Calu3 (cell line): Measurements from ENCODE around the gene MEF2C. TPM values are rescaled to one million over a fixed set of nuclear protein-coding genes. Genes with fewer than 3 reads are reported as not detected.
A peak's percentile ranks its signal among the peaks of the same experiment; 100 is the strongest.

ENCODE experiments used
- BruUV-seq: library from RNA; stranded (reverse); fragments of 400-500 nt; replicated peaks from 2 replicates; lab custom pipeline; 2021; lab: Mats Ljungman, UMichigan
- CTCF ChIA-PET: fragments of 300-600 bp; sonication (Branson Sonifier 250); formaldehyde crosslinking; loops from one replicate; lab custom pipeline; 2022; ENCODE audit warnings: antibody characterized with exemption; lab: Charles Lee
- DNase-seq: peaks from one replicate; pipeline ENCODE4 v3.0.0; 2022
- H3K27ac Mint-ChIP-seq: one replicate; pipeline ENCODE4 v1.8.0; 2022; ENCODE audit warnings: mixed read lengths; ENCODE audit not compliant: unreplicated experiment
- H3K27me3 Mint-ChIP-seq: one replicate; pipeline ENCODE4 v1.8.0; 2022; ENCODE audit warnings: mixed read lengths; ENCODE audit not compliant: unreplicated experiment
- H3K36me3 Mint-ChIP-seq: one replicate; pipeline ENCODE4 v1.8.0; 2022; ENCODE audit warnings: mild to moderate bottlenecking, moderate library complexity, mixed read lengths; ENCODE audit not compliant: insufficient read depth, unreplicated experiment
- H3K4me1 Mint-ChIP-seq: one replicate; pipeline ENCODE4 v1.8.0; 2022; ENCODE audit warnings: mild to moderate bottlenecking, low read depth, mixed read lengths; ENCODE audit not compliant: unreplicated experiment
- H3K4me3 Mint-ChIP-seq: one replicate; pipeline ENCODE4 v1.8.0; 2022; ENCODE audit warnings: mild to moderate bottlenecking, low read depth, moderate library complexity, mixed read lengths; ENCODE audit not compliant: unreplicated experiment
- H3K9me3 Mint-ChIP-seq: one replicate; pipeline ENCODE4 v1.8.0; 2022; ENCODE audit warnings: low read depth, mixed read lengths; ENCODE audit not compliant: unreplicated experiment
- intact Hi-C: fragments of 100-400 bp; cut with micrococcal nuclease; formaldehyde crosslinking; loops from one replicate; pipeline ENCODE4 v1.10.0; 2022; ENCODE audit not compliant: unreplicated experiment
- total RNA-seq: library from RNA; stranded (reverse); gene quantifications from 2 replicates; pipeline ENCODE4 v1.2.3, GENCODE V29; 2022
- TF ChIP-seq, protein P1 (sequence below): fragments of 200-600 bp; IDR thresholded peaks from one replicate; pipeline ENCODE4 v1.8.0; 2022; ENCODE audit warnings: antibody characterized with exemption; ENCODE audit not compliant: unreplicated experiment

MEF2C gene
- total RNA-seq, 1 experiment from 2014 or later: 6.1 TPM

DNA sequence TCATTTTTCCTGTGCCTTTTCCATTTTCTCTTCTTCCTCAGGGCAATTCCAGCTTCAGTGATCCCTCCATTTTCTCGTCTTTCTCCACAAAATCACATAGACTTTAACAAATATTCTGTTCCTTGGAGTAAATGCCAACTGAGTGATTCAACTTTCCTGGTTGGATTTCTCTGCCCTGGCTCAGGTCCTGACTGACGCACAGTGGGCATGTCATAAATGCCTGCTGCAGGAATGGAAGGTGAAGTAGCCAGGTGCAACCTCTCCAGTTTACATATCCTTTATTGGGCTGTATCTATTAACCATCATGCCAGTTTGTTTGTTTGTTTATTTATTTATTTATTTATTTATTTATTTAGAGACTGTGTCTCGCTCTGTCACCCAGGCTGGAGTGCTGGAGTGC lies 95.1 kb downstream of the MEF2C start:
- no peaks in the 10 kb centered on the region for H3K27me3 Mint-ChIP-seq
- TF ChIP-seq, protein P1, sequence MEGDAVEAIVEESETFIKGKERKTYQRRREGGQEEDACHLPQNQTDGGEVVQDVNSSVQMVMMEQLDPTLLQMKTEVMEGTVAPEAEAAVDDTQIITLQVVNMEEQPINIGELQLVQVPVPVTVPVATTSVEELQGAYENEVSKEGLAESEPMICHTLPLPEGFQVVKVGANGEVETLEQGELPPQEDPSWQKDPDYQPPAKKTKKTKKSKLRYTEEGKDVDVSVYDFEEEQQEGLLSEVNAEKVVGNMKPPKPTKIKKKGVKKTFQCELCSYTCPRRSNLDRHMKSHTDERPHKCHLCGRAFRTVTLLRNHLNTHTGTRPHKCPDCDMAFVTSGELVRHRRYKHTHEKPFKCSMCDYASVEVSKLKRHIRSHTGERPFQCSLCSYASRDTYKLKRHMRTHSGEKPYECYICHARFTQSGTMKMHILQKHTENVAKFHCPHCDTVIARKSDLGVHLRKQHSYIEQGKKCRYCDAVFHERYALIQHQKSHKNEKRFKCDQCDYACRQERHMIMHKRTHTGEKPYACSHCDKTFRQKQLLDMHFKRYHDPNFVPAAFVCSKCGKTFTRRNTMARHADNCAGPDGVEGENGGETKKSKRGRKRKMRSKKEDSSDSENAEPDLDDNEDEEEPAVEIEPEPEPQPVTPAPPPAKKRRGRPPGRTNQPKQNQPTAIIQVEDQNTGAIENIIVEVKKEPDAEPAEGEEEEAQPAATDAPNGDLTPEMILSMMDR: no peak
- peaks cover 12% of the 10 kb centered on the region for H3K36me3 Mint-ChIP-seq
- no peak overlapping the region for H3K4me3 Mint-ChIP-seq
- DNase-seq: no peak
- BruUV-seq: no TSS peak
- intact Hi-C loops: loop anchor here (5.0 kb wide), 1 partner anchor 39 kb away; no protein-coding TSS in a partner anchor
- H3K9me3 Mint-ChIP-seq: no peaks in the 10 kb centered on the region
- peaks cover 37% of the 10 kb centered on the region for H3K4me1 Mint-ChIP-seq
- CTCF ChIA-PET: interaction anchor here (1.3 kb wide), 1 partner anchor 58 kb away, joined by 4 read pairs; no protein-coding TSS in a partner anchor
- H3K27ac Mint-ChIP-seq: peak overlapping the region; percentile 40

- no TSS peak for BruUV-seq
- Mint-ChIP-seq H3K27me3 (no peaks in the 10 kb centered on the region), H3K9me3 (no peaks in the 10 kb centered on the region), H3K4me3 (no peak overlapping the region), H3K36me3 (peaks cover 12% of the 10 kb centered on the region), H3K4me1 (peaks cover 29% of the 10 kb centered on the region), H3K27ac (no peak overlapping the region)
- intact Hi-C loops: loop anchor here (5.0 kb wide), 1 partner anchor 41 kb away; no protein-coding TSS in a partner anchor
- TF ChIP-seq, protein P1: no peak
- CTCF ChIA-PET: interaction anchor here (1.3 kb wide), 1 partner anchor 56 kb away, joined by 4 read pairs; no protein-coding TSS in a partner anchor
- DNase-seq: no peak
These were observed 96.2 kb downstream of the MEF2C start for GRCh38 chr5:88786789-88787188.

DNA sequence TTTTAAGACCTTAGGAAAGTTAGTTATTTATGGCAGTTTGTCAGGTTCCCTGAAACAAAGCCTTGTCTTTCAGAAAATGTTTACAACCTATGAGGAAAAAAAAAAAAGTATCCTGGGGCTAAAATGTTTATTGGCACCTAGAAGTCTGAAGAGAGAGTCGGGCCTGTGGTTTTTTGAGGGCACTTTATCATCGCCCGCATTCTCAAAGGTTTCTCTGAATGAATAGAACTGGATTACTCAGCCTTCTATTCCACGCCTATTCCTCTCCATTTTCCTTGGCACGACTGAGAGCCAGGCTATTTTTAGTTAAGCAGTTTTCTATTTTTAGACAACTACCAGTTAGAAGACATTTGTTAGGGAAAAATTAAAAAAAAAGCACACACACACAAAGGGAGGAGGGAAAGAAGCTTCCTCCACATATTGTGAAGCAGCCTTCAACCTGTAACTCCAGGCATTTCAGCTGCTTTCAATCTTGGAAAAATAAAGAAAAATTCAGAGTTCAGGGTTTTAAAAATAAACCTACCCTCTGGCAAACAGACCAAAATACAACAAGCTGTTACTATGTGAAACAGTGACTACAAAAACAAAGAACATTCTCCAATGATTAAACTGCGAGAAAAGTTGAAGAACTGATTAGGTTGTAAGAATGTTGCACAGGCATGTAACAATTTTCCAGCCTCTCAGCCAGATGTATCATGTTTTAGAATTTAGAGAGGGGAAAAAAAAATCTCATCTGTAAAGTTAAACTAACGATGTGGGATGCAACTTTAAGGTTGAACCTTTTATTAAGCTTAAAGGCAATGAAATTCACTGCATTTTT lies 97.0 kb downstream of the MEF2C start:
- CTCF ChIA-PET: interaction anchor here (0.6 to 0.7 kb wide), 4 partner anchors 11 to 1420 kb away, joined by 3 to 6 read pairs (median 4); no protein-coding TSS in a partner anchor
- peak; percentile 60 for DNase-seq
- H3K4me3 Mint-ChIP-seq: peak overlapping the region; percentile 57
- no peaks in the 10 kb centered on the region for H3K27me3 Mint-ChIP-seq
- H3K36me3 Mint-ChIP-seq: peaks cover 12% of the 10 kb centered on the region
- BruUV-seq: no TSS peak
- H3K27ac Mint-ChIP-seq: peak overlapping the region; percentile 92
- intact Hi-C loops: loop anchor here (2.0 to 5.0 kb wide), 3 partner anchors 37 to 93 kb away; no protein-coding TSS in a partner anchor
- H3K9me3 Mint-ChIP-seq: no peaks in the 10 kb centered on the region
- TF ChIP-seq, protein P1: no peak
- peaks cover 33% of the 10 kb centered on the region for H3K4me1 Mint-ChIP-seq

DNA sequence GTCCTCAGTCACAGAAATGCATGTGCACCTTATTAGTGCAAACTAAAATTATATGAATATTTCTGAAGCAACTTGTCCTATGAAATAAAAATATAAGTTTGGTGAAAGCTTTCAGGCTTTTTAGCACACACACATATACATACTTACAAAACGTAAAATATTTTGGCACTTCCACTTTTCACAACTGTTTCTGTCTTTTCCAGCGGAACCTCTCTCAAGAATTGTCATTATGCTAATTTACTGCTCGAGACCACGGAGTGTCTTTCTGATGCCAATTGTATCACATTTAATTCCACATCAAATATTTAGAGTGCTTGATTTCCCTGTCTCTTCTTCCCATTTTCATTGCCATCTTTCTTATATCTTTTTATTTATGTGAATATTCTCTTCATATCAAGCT lies 100.4 kb downstream of the MEF2C start:
- Mint-ChIP-seq H3K4me1 (peaks cover 57% of the 10 kb centered on the region), H3K4me3 (no peak overlapping the region), H3K27me3 (no peaks in the 10 kb centered on the region), H3K27ac (no peak overlapping the region), H3K36me3 (peaks cover 12% of the 10 kb centered on the region), H3K9me3 (no peaks in the 10 kb centered on the region)
- CTCF ChIA-PET: no interaction called here
- no peak for DNase-seq
- no TSS peak for BruUV-seq
- intact Hi-C loops: no loop called here
- TF ChIP-seq, protein P1: no peak
